HepG2 (cell line): Measurements from ENCODE around the gene PTCD1. TPM values are rescaled to one million over a fixed set of nuclear protein-coding genes. Genes with fewer than 3 reads are reported as not detected.

Source experiments
- ATAC-seq: fragments of 200-7000 bp; cut with Tn5 transposase; 3 replicates; pipeline ENCODE4 v1.9.1; 2020; ENCODE audit warnings: mild to moderate bottlenecking, moderate library complexity
- BruUV-seq: library from RNA; stranded (reverse); fragments of 400-500 nt; replicated peaks from 2 replicates; lab custom pipeline; 2021; lab: Mats Ljungman, UMichigan
- CTCF ChIA-PET: fragments of 300-600 bp; formaldehyde crosslinking; extraction: SDS; loops from one replicate; lab custom pipeline; 2021; ENCODE audit warnings: low total read pairs, inconsistent platforms, low intra/inter-chr PET ratio; lab: Yijun Ruan, JAX
- POLR2A ChIA-PET: fragments of 350-600 bp; sonication (Branson Sonifier 250); formaldehyde crosslinking; loops from one replicate; lab custom pipeline; 2020; ENCODE audit warnings: antibody characterized with exemption, inconsistent platforms; lab: Yijun Ruan, JAX
- DNase-seq: peaks from one replicate; pipeline ENCODE4 v3.0.0-alpha.2; 2015; ENCODE audit warnings: low spot score
- FAIRE-seq: peaks from 3 replicates; lab custom pipeline; 2011; peaks lifted over from hg19 to GRCh38; lab: Jason Lieb, UNC
- H2AFZ ChIP-seq: one replicate; pipeline ENCODE4 v1.6.1; 2011; ENCODE audit warnings: low read length, inconsistent platforms
- H3K27ac ChIP-seq: fragments of 300-600 bp; 3 replicates; pipeline ENCODE4 v1.8.0; 2011; ENCODE audit warnings: mixed run types, mild to moderate bottlenecking, mixed read lengths, low read length, inconsistent platforms; ENCODE audit not compliant: insufficient read depth; ENCODE audit errors: extremely low read length
- H3K27me3 ChIP-seq, 2 experiments: fragments of 200-600 bp in 1 of 2; 2 replicates in 1 of 2; 3 replicates in 1 of 2; pipeline versions ENCODE4 v1.6.0 to v1.8.0; 2011; ENCODE audit warnings: low read length in 2 of 2, mild to moderate bottlenecking in 2 of 2, moderate library complexity in 2 of 2, inconsistent platforms in 1 of 2; ENCODE audit not compliant: insufficient read depth in 2 of 2, control insufficient read depth in 1 of 2
- H3K36me3 ChIP-seq, 2 experiments: fragments of 200-600 bp in 1 of 2; replicated peaks in 1 of 2; 2 replicates in 1 of 2; 3 replicates in 1 of 2; pipeline versions ENCODE4 v1.5.1 to v1.8.0; 2011; ENCODE audit warnings: low read length in 2 of 2, inconsistent platforms in 1 of 2; ENCODE audit not compliant: insufficient read depth in 2 of 2, control insufficient read depth in 1 of 2
- H3K4me1 ChIP-seq: 2 replicates; pipeline ENCODE4 v1.5.1; 2012; ENCODE audit warnings: low read length, inconsistent platforms; ENCODE audit not compliant: insufficient read depth
- H3K4me2 ChIP-seq: 2 replicates; pipeline ENCODE4 v1.6.0; 2011; ENCODE audit warnings: low read depth, low read length, inconsistent platforms
- H3K4me3 ChIP-seq, 3 experiments: fragments of 200-600 bp in 1 of 3; sonication (generic), shearing (Covaris generic) in 1 of 3; replicated peaks in 1 of 3; 2 replicates each; pipeline ENCODE4 v1.5.1; 2011 to 2016; ENCODE audit warnings: low read length in 3 of 3, inconsistent platforms in 2 of 3, low read depth in 2 of 3, mild to moderate bottlenecking in 2 of 3, control low read depth in 1 of 3, mixed read lengths in 1 of 3; ENCODE audit not compliant: insufficient read depth in 1 of 3
- H3K79me2 ChIP-seq: one replicate; pipeline ENCODE4 v1.6.1; 2011; ENCODE audit warnings: low read length, inconsistent platforms; ENCODE audit not compliant: insufficient read depth
- H3K9ac ChIP-seq: 2 replicates; pipeline ENCODE4 v1.6.0; 2011; ENCODE audit warnings: mild to moderate bottlenecking, low read depth, low read length, inconsistent platforms; ENCODE audit not compliant: insufficient read depth
- H3K9me3 ChIP-seq: 2 replicates; pipeline ENCODE4 v1.5.1; 2012; ENCODE audit warnings: mild to moderate bottlenecking, low read length
- H4K20me1 ChIP-seq: 2 replicates; pipeline ENCODE4 v1.6.0; 2011; ENCODE audit warnings: inconsistent platforms, mild to moderate bottlenecking, low read length, moderate library complexity; ENCODE audit not compliant: insufficient read depth
- DPF2 ChIP-seq: sonication (generic); formaldehyde crosslinking; IDR thresholded peaks from 2 replicates; pipeline ENCODE4 v1.4.0; 2020; ENCODE audit warnings: mild to moderate bottlenecking, low read depth, missing genetic modification reagents, borderline replicate concordance
- KDM5A ChIP-seq: fragments of 200-600 bp; sonication (generic); IDR thresholded peaks from 2 replicates; pipeline ENCODE4 v1.7.0; 2018; ENCODE audit warnings: antibody characterized with exemption, mild to moderate bottlenecking, low read length, borderline replicate concordance
- NCOR1 ChIP-seq: fragments of 200-600 bp; sonication (generic); IDR thresholded peaks from 2 replicates; pipeline ENCODE4 v1.7.0; 2017; ENCODE audit warnings: antibody characterized with exemption, low read length, borderline replicate concordance
- NRL ChIP-seq: sonication (generic); formaldehyde crosslinking; IDR thresholded peaks from 2 replicates; pipeline ENCODE4 v1.5.0; 2020; ENCODE audit warnings: missing genetic modification reagents, mild to moderate bottlenecking, moderate library complexity, borderline replicate concordance
- RFXANK ChIP-seq: IDR thresholded peaks from 2 replicates; pipeline ENCODE4 v1.6.1; 2016
- ZNF343 ChIP-seq: sonication (generic); formaldehyde crosslinking; IDR thresholded peaks from 2 replicates; pipeline ENCODE4 v1.4.0; 2020; ENCODE audit warnings: mild to moderate bottlenecking, missing genetic modification reagents
- WGBS: methylation state at CpG from one replicate; pipeline ENCODE4 v1.1.6; 2017; ENCODE audit warnings: low lambda C conversion rate; 5-methylcytosine and 5-hydroxymethylcytosine counted together
- in situ Hi-C: cut with HindIII; loops from 2 replicates; pipeline ENCODE4 v1.10.0; 2017; ENCODE audit warnings: low pct_unique_long_range_greater_than_20kb; ENCODE audit not compliant: extremely low pct_ligation_motif_present
- intact Hi-C: fragments of 100-400 bp; cut with micrococcal nuclease; formaldehyde crosslinking; loops from one replicate; pipeline ENCODE4 v1.10.0; 2022; ENCODE audit not compliant: unreplicated experiment
- polyA plus RNA-seq, 8 experiments: library from polyadenylated mRNA; depleted of rRNA in 3 of 8; stranded (reverse) in 7 of 8; unstranded in 1 of 8; fragments of >200 nt; fragmentation: Illumina TruSeq in 4 of 8; extraction: Trizol in 4 of 8; gene quantifications; 2 replicates each; pipeline versions ENCODE4 v1.2.1 to v1.2.3, GENCODE V29; 2011 to 2016; ENCODE audit warnings: low read depth in 4 of 8, missing spikeins in 1 of 8, mixed read lengths in 1 of 8; ENCODE audit not compliant: insufficient read depth in 1 of 8
- total RNA-seq, 5 experiments: library from RNA; depleted of rRNA; stranded (reverse); fragments of >200 nt; fragmentation: Illumina TruSeq; extraction: Trizol; gene quantifications; 2 replicates each; pipeline ENCODE4 v1.2.3, GENCODE V29; 2016; ENCODE audit warnings: low read depth in 1 of 5
- TF ChIP-seq, protein P1 (sequence below): sonication (generic); formaldehyde crosslinking; IDR thresholded peaks from 2 replicates; pipeline ENCODE4; 2020; ENCODE audit warnings: missing genetic modification reagents, mild to moderate bottlenecking, borderline replicate concordance

PTCD1 gene
- total and polyA plus RNA-seq, 2 of the 13 experiments (the other 11 are each of a cell fraction or from before 2014, with no cell fraction given), result 3.0 to 8.4 TPM

DNA sequence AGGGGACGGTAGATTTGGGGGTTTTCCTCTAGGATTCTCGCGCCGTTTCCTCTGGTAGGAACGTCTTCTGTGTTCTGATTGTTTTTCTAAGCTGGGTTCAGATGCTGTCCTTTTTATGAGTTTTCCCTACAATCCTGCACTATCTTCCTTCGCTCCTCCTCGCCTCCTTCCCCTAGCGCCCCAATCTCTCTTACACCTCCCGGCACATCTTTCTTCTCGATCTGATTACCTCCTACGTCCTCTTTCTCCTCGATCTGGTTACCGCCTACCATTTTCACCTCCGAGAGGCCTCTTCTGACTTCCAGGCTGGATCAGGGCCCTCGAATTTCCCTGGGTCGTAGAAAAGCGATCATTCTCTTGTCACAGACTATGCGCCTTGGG is 29.4 kb downstream of the PTCD1 start:
- Histone ChIP-seq H3K27me3 (peaks cover 0 to 4% of the 10 kb centered on the region in 2 experiments; a peak in 2 of 5 replicates), H3K4me3 (peak overlapping the region; percentile 80 to 100 (median 93)), H3K4me1 (peaks cover 41% of the 10 kb centered on the region), H3K9ac (peak overlapping the region; percentile 99), H4K20me1 (peaks cover 5% of the 10 kb centered on the region; the same call in 1 of the 2 replicates), H2AFZ (no peak overlapping the region), H3K79me2 (peaks cover 59% of the 10 kb centered on the region), H3K27ac (peak overlapping the region; percentile 98), H3K4me2 (peak overlapping the region; percentile 84), H3K36me3 (peaks cover 12 to 43% of the 10 kb centered on the region in 2 experiments), H3K9me3 (no peaks in the 10 kb centered on the region)
- ChIA-PET POLR2A (interaction anchor here (0.7 to 2.6 kb wide), 21 partner anchors 9 to 567 kb away, joined by 3 to 29 read pairs (median 6); partner anchors contain the start of genes ARPC1A, ARPC1B, ATP5MF and AZGP1), CTCF (no interaction called here)
- ATAC-seq, result peak; percentile 2; the same call in 1 of the 3 replicates
- DNase-seq, result no peak
- TSS peak; percentile 60 for BruUV-seq
- in situ Hi-C loops, result no loop called here
- intact Hi-C loops, result loop anchor here (2.0 to 5.0 kb wide), 2 partner anchors 37 to 56 kb away; partner anchors contain the start of gene ARPC1B
- WGBS, result under 1% methylated on average over 18 of the region's 18 CpGs
- no peak for FAIRE-seq
- TF ChIP-seq NCOR1 (no peak), NRL (CRISPR knock-in tag) (no peak), KDM5A (peak; percentile 3; the same call in 1 of the 2 replicates), RFXANK (peak; percentile 5; the same call in 1 of the 2 replicates), DPF2 (CRISPR knock-in tag) (0 out of 2 replicates have a peak, but pooled peaks have one; percentile 5), ZNF343 (CRISPR knock-in tag) (no peak)
- TF ChIP-seq, protein P1, sequence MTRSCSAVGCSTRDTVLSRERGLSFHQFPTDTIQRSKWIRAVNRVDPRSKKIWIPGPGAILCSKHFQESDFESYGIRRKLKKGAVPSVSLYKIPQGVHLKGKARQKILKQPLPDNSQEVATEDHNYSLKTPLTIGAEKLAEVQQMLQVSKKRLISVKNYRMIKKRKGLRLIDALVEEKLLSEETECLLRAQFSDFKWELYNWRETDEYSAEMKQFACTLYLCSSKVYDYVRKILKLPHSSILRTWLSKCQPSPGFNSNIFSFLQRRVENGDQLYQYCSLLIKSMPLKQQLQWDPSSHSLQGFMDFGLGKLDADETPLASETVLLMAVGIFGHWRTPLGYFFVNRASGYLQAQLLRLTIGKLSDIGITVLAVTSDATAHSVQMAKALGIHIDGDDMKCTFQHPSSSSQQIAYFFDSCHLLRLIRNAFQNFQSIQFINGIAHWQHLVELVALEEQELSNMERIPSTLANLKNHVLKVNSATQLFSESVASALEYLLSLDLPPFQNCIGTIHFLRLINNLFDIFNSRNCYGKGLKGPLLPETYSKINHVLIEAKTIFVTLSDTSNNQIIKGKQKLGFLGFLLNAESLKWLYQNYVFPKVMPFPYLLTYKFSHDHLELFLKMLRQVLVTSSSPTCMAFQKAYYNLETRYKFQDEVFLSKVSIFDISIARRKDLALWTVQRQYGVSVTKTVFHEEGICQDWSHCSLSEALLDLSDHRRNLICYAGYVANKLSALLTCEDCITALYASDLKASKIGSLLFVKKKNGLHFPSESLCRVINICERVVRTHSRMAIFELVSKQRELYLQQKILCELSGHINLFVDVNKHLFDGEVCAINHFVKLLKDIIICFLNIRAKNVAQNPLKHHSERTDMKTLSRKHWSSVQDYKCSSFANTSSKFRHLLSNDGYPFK (CRISPR knock-in tag), result 0 out of 2 replicates have a peak, but pooled peaks have one; percentile 2
